GM18951 (cell line): ENCODE results near the gene LAMA3.

Source experiments
- POLR2A ChIP-seq: IDR thresholded peaks from 4 replicates; pipeline ENCODE4 v1.6.1; 2011; ENCODE audit warnings: mild to moderate bottlenecking; ENCODE audit not compliant: insufficient read length, insufficient read depth; ENCODE audit errors: extremely low read depth
- in situ Hi-C: fragments of 300-500 bp; cut with MboI; formaldehyde crosslinking; loops from one replicate; pipeline ENCODE4 v1.12.0; 2022; ENCODE audit warnings: low sequenced_read_pairs, mixed read lengths, inconsistent platforms; ENCODE audit not compliant: unreplicated experiment

Gene LAMA3

DNA sequence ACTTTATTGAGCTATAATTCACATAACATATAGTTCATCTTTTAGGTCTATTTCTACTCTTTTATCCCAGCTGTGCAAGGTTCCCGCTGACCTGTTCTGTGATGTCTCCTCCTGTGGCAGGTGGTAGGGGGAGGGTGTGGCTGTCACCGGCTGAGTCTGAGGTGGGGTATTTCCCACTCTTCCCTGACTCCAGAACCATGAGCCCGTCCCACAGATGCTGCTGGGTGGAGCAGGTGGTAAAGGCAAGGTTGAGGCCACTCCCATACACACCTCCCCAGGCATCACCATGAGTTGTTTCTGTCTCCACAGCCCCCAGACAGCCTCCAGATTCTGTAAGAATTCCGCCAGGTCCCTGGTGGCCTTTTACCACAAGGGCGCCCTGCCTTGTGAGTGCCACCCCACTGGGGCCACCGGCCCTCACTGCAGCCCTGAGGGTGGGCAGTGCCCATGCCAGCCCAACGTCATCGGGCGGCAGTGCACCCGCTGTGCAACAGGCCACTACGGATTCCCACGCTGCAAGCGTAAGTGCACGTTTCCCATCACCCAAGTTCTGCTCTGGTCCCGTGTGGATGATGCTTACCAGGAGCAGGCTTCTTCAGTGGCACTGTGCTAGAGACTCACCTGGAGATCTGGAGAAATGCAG lies 156.9 kb downstream of the LAMA3 start:
- in situ Hi-C loops, result loop anchor here (10.0 kb wide), 1 partner anchor 269 kb away; no protein-coding TSS in a partner anchor

DNA sequence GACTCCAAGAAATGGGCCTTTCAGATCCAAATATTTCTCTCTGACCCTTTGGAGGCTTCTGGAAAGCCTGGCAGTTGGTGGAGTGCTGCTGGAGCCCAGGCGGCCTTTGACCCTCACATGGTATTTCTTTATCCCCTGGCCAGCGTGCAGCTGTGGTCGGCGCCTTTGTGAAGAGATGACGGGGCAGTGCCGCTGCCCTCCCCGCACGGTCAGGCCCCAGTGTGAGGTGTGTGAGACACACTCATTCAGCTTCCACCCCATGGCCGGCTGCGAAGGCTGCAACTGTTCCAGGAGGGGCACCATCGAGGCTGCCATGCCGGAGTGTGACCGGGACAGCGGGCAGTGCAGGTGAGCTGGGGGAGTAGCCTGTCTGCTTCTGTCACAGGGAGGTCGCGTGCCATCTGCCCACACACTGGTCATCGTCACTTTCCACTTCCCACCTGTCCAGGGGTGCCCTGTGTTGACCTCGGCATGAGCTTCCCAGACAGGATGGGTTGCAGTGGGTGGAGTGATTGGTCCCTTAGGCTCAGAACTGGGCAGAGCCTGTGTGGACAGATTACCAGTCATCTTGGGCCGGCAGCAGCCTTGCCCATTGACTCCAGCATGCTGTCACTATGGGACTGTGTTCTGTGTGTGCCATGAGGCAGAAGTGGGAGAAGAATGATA lies 158.2 kb downstream of the LAMA3 start:
- no peak for TF ChIP-seq POLR2A
- in situ Hi-C loops, result loop anchor here (10.0 kb wide), 1 partner anchor 267 kb away; no protein-coding TSS in a partner anchor

More for the DNA sequence above, 156.9 kb downstream of the LAMA3 start:
- no peak for TF ChIP-seq POLR2A

DNA sequence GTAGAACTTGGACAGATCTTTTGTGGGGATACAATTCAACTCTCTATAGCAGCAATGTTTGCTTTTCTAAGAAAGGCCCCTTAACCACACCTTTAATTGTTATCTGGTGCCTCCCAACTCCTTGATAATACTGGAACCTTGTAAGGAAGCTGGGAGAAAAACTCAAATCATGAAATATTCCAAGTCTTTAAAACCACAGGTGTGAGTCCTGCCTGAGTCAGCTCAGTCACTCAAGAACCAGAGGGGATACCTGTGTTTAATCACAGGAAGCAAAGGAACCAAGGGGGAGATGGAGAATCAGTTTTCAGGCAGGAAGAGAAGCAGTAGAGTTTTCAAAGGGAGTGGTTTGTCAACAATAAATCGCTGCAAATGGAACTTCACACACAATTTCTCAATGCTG lies 159.9 kb downstream of the LAMA3 start:
- no peak for TF ChIP-seq POLR2A

DNA sequence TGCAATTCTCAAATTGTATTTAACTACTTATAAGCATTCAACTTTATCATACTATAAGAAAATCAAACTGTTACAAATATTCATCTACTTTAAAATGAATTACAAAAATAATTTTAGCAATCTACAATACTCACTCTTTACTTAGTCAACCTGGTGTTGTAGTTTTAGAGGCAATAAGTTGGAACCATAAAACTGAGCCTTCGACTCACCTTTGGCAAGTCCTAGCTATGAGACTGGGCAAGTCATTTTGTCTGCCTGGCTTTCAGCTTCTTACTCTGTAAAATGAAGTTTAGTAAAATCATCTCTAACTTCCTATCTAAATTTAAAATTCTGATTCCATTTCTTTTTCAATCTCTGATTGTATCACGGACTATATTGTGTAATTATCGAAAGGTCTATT lies 161.0 kb downstream of the LAMA3 start:
- in situ Hi-C loops, result no loop called here
- no peak for TF ChIP-seq POLR2A

More for the DNA sequence above, 159.9 kb downstream of the LAMA3 start:
- in situ Hi-C loops, result loop anchor here (10.0 kb wide), 1 partner anchor 266 kb away; no protein-coding TSS in a partner anchor

DNA sequence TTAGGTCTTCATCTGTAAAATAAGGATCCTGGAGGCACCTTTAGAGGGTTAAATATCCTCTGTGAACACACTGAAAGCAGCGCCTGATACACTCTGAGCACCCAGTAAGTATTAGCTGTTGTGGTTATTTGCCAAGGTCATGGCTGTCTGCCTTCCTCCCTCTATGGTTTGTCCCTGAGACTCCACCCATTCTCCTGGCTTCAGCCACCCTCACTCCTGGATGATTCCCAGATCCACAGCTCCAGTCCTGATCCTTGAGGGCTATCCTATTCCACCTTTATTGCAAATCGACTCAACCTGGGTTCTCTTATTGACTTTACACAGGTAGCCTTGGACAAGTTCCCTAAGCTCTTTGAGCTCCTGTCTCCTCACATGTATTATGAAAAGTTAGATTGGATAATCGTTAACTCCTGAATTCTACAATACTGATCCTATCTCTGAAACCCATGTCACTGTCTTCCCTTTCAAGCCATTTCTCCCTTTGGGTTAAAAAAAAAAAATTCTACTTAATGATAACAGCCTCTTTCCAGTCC lies 162.3 kb downstream of the LAMA3 start:
- in situ Hi-C loops, result no loop called here
- no peak for TF ChIP-seq POLR2A

DNA sequence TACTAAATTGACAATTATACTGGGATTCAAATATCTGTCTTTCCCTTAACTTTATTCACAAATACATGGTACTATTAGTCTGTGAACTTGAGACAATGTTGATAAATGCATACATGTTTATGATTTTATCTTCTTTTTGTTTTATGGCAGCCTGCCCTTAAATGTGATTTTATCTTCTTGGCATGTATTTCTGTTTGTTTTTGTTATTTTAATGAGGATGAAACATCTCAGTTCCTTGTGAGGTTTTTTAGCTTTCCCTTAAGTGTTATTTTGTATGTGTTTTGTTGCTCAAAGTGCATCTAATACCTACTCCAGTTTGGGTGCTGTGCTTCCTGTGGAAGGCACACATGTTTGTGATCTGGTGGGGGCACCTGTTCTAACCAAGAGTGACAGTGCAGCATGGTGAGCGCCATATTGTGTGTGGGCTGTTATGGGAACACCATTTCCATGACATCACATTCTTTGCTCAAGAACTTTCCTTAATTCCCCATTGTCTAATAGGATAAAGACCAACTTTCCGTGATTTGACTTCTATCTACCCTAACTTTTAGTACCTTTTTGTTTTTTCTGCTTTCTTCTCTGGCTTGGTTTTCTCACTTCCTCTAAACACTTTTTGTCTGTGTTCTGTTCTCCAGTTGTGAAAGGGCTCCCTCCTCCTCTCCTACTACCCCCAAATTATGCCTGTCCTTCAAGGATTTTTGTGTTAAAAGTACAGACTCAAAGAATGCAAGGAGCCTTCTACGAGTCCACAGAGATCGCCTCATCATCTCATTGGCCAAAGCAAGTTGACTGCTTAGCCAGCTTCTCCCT lies 163.2 kb downstream of the LAMA3 start:
- in situ Hi-C loops, result no loop called here
- no peak for TF ChIP-seq POLR2A

DNA sequence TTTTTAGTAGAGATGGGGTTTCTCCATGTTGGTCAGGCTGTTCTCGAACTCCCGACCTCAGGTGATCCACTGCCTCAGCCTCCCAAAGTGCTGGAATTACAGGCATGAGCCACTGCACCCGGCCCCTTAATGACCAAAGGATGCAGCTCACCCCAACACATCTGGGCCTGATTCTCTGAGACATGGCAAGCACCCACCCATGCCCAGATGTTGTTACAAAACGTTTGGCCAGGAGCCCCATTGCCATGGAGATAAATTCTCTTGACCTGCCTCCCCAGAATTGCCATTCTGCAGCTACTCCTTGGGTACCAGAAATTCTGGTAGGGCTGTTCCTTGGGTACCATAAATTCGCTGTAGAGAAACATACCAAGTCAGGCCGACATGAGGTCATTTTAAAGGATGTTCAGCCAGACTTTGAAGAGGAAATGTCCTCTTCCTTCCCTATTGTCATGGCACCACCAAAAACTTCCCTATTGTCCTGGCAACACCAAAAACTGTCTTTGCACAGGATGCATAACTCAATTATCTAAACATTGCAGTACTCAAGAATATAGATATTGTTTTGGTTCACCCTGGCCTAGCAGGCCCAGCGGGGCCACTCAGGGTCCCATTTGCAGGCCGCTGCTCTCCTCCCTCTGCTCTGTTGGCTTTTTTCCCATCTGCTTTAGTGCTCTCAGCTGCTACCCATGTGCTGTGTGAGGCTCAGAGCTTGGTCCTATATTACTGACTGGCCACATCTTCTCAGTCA lies 164.4 kb downstream of the LAMA3 start:
- in situ Hi-C loops, result no loop called here
- no peak for TF ChIP-seq POLR2A

DNA sequence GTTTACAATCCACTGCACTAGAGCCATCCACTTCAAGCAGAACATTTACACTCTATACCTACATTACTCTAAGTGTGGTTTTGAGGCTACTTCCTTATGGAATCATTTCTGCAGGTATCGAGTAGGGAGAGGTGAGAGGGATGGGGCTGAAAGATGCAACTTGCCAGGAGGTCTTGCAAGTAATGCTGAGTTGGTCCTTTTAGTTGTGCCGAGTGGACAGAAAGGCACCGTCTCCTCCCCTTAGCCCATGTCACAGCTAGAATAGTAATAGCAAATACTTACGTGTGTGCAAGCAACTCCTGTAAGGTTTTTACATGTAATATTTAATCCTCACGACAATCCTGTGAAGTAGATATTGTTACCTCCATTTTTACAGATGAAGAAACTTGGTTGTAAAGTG lies 166.5 kb downstream of the LAMA3 start:
- in situ Hi-C loops, result no loop called here
- TF ChIP-seq POLR2A, result no peak

DNA sequence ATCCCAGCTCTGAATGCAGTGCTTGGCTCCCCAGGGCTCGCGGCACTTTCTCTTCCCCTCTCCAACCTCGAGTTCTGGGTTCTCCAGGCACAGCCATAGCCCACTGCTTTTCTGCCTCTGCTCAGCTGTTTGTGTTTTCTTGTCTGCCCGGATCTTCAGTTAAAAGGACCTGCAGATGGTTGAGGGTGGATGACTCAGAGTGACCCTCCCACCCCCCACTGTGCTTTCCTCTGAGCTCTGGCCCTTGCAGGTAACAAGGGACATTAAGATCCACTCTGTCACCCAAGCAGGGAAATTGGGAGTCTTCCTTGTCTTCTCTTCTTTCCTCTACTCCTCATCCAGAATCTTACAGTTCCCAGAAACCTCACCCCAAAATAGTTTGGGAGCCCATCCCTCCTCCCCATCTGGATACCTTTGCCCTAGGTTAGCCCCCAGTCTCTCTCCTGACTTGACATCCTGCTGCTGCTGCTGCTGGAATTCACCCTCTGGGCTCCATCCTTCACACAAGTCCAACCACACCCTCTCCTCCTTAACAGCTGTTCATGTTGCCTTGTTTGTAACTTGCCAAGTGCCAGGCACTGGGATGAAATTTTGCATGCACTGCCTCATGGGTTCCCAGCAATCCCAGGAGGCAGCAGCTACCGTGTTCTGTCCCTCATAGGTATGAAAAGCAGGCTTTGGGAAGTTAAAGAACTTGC lies 167.4 kb downstream of the LAMA3 start:
- TF ChIP-seq POLR2A, result no peak
- in situ Hi-C loops, result no loop called here

DNA sequence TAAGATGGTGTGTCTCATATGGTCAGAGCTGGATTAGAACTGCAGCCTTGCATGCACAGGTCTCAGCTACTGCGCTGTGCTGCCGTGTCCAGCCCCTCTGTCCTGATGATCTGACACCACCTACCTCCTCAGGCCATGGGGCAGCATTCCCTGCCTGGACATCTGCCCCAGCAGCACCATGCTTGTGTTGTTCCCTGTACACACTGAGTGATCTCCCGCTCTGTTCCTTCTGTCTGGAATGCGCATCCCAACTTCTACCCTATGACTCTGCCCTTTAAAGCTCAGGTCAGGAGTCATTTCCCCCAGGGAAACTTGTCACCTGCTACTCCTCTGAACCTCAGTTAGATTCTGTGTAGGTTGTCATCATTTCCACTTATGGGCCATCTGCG lies 167.9 kb downstream of the LAMA3 start:
- TF ChIP-seq POLR2A, result no peak
- in situ Hi-C loops, result no loop called here

DNA sequence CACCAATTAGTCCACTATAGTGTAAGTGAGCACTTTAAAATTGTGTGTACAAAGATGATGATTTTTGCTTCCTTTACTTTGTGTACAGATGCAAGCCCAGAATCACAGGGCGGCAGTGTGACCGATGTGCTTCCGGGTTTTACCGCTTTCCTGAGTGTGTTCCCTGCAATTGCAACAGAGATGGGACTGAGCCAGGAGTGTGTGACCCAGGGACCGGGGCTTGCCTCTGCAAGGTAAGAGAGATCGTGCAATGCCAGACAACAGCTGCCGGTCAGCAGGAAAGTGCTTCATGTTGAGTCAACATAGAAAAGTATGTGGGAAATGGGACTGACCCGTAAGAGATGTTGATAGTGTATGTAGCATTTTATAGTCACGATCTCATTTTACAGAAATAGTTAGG lies 168.5 kb downstream of the LAMA3 start:
- in situ Hi-C loops, result no loop called here
- TF ChIP-seq POLR2A, result no peak

DNA sequence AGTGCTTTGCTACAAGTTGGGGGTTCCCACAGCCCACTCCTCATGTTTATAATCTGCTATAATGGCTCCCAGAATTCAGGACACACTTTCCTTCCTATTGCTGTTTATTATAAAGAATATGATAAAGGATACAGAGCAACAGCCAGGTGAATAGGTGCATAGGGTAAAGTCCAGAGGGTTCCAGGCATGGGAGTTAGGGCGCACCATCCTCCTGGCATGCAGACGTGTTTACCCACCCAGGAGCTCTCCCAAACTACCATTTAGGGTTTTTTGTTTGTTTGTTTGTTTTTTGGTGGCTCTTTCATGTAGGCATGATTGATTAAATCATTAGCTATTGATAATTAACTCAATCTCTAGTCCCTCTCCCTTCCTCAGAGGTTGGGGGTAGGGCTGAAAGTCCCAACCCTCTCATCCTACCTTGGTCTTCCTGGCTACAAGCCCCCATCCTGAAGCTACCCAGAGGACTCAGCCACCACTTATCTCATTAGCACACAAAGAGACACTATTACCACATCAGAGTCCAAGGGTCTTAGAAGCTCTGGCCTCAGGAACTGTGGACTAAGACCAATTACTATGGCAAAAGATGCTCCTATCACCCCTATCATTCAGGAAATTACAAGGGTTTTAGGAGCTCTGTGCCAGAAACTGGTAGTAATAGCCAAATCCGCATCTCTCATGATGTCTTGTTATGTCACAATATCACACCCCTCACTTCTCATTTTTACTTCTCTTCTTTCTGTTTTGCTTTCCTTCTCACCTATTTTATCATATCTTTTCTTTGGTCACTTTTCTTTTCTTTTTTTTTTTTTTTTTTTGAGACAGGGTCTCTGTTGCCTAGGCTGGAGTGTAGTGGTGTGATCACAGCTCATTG lies 170.4 kb downstream of the LAMA3 start:
- in situ Hi-C loops, result no loop called here
- no peak for TF ChIP-seq POLR2A

DNA sequence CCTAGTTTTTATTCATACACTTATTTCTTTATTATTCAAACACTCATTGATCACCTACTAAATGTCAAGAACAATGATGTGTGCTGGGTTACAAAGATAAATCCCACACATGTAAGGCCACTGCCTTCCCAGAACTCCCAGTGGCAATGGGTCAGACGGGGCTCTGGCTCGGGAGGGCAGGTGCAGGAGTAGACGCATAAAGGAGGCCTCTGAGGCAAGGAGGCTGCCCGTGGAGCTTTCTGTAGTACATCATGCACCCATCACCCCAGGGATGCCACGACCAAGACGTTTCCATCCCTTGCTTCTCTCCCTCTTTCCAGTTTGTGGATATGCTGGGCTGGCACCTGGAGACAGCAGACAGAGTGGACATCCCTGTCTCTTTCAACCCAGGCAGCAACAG lies 172.1 kb downstream of the LAMA3 start:
- in situ Hi-C loops, result no loop called here
- TF ChIP-seq POLR2A, result no peak
